Pulmonary artery endothelial cell (primary cell): ENCODE results near the gene SPDL1. TPM values are rescaled to one million over a fixed set of nuclear protein-coding genes. Genes with fewer than 3 reads are reported as not detected.
A peak's percentile ranks its signal among the peaks of the same experiment; 100 is the strongest.
"Not testable (repeated sequence)": the region's sequence is repeated elsewhere in the genome, so short reads cannot be mapped to it uniquely, and the experiment has no call there.

Experiments
- DNase-seq: peaks from one replicate; pipeline ENCODE4 v3.0.0-alpha.2; 2011; ENCODE audit warnings: low read depth, low spot score
- total RNA-seq: library from RNA; depleted of rRNA; stranded (reverse); fragments of >200 nt; gene quantifications from 2 replicates; pipeline ENCODE4 v1.2.3, GENCODE V29; 2014

Gene SPDL1
- total RNA-seq, 1 donor from 2014 or later: 18.5 TPM

GRCh38 chr5:169571355-169571754 lies 12.2 kb upstream of the SPDL1 start:
- no peak for DNase-seq

GRCh38 chr5:169574134-169574646 lies 9.4 kb upstream of the SPDL1 start:
- DNase-seq: no peak

- no peak for DNase-seq
Observed at GRCh38 chr5:169576181-169576598, 7.4 kb upstream of the SPDL1 start.

GRCh38 chr5:169577951-169578350 lies 5.6 kb upstream of the SPDL1 start:
- no peak for DNase-seq

GRCh38 chr5:169580964-169581363 lies 2.6 kb upstream of the SPDL1 start:
- DNase-seq: no peak

- no peak for DNase-seq
Observed at GRCh38 chr5:169581580-169582227, 1.9 kb upstream of the SPDL1 start.

GRCh38 chr5:169583101-169583423 lies 511 bp upstream of the SPDL1 start:
- no peak for DNase-seq

GRCh38 chr5:169584998-169585451 lies 1.5 kb downstream of the SPDL1 start:
- no peak for DNase-seq

GRCh38 chr5:169590602-169591001 lies 7.0 kb downstream of the SPDL1 start:
- DNase-seq: no peak

- no peak for DNase-seq
Observed at GRCh38 chr5:169591636-169592035, 8.1 kb downstream of the SPDL1 start.

GRCh38 chr5:169592937-169593650 lies 9.5 kb downstream of the SPDL1 start:
- no peak for DNase-seq

- DNase-seq: no peak
Observed at GRCh38 chr5:169595172-169595820, 11.7 kb downstream of the SPDL1 start.

GRCh38 chr5:169599451-169599850 lies 15.9 kb downstream of the SPDL1 start:
- DNase-seq: no peak

GRCh38 chr5:169602535-169602934 lies 19.0 kb downstream of the SPDL1 start:
- no peak for DNase-seq

GRCh38 chr5:169606279-169606678 lies 22.7 kb downstream of the SPDL1 start:
- DNase-seq: no peak

- no peak for DNase-seq
Observed at GRCh38 chr5:169607882-169608281, 24.3 kb downstream of the SPDL1 start.

- DNase-seq: no peak
Observed at GRCh38 chr5:169609716-169610115, 26.1 kb downstream of the SPDL1 start.

- DNase-seq: no peak
Observed at GRCh38 chr5:169610606-169611005, 27.0 kb downstream of the SPDL1 start.

- DNase-seq: no peak
Observed at GRCh38 chr5:169615561-169615960, 32.0 kb downstream of the SPDL1 start.

- DNase-seq: not testable (repeated sequence)
Observed at GRCh38 chr5:169624307-169624706, 40.7 kb downstream of the SPDL1 start.

GRCh38 chr5:169626779-169627178 lies 43.2 kb downstream of the SPDL1 start:
- DNase-seq: peak; percentile 36

- DNase-seq: no peak
Observed at GRCh38 chr5:169627551-169627950, 44.0 kb downstream of the SPDL1 start.
